Fibroblast of the aortic adventitia (primary cell): ENCODE measurements around the gene LGALS3. TPM values are rescaled to one million over a fixed set of nuclear protein-coding genes. Genes with fewer than 3 reads are reported as not detected.

Source experiments
- DNase-seq: peaks from one replicate; pipeline ENCODE4 v3.0.0-alpha.2; 2010; ENCODE audit warnings: low read depth
- H3K4me3 ChIP-seq: 2 replicates; pipeline ENCODE4 v1.5.1; 2011; ENCODE audit warnings: low read depth, mild to moderate bottlenecking, control low read depth, low read length, moderate library complexity
- total RNA-seq: library from RNA; depleted of rRNA; stranded (reverse); fragments of >200 nt; gene quantifications from 2 replicates; pipeline ENCODE4 v1.2.3, GENCODE V29; 2012; ENCODE audit warnings: low replicate concordance
- TF ChIP-seq, protein P1 (sequence below): IDR thresholded peaks from 2 replicates; pipeline ENCODE4 v1.5.1; 2011; ENCODE audit warnings: mild to moderate bottlenecking, low read length, control low read depth, inconsistent platforms; ENCODE audit not compliant: insufficient read depth

The LGALS3 gene
- total RNA-seq, 1 donor: 475 TPM

DNA sequence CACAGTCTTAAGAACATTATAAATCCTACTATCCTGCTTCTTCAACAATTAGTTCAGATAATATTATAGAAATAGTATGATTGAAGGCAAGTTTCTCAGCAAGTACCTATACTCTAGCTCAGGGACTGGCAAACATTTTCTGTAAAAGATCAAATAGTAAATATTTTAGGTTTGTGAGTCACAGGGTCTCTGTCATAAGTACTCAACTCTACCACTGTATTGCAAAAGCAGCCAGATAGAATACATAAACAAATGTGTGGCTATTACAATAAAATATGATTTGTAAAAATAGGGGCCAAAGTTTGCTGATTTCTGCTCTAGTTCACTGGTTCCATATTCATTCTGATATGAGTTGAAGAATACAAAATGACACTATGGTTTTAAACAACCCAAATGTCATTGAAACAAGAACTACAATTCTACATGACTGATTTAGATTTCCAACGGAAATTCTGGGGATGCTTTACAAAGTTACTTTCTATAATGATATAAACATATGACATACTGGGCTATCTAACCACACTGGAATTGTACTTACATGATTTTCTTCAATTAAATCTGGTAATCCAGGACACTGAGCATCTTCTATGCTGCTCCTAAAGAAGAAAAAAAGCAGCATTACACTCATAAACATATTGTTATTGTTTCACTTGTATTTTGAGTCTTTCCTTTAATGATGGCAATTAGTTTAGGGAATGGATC, 23.2 kb downstream of the LGALS3 start:
- peak; percentile 41 for DNase-seq
- no peak overlapping the region for H3K4me3 ChIP-seq
- TF ChIP-seq, protein P1, sequence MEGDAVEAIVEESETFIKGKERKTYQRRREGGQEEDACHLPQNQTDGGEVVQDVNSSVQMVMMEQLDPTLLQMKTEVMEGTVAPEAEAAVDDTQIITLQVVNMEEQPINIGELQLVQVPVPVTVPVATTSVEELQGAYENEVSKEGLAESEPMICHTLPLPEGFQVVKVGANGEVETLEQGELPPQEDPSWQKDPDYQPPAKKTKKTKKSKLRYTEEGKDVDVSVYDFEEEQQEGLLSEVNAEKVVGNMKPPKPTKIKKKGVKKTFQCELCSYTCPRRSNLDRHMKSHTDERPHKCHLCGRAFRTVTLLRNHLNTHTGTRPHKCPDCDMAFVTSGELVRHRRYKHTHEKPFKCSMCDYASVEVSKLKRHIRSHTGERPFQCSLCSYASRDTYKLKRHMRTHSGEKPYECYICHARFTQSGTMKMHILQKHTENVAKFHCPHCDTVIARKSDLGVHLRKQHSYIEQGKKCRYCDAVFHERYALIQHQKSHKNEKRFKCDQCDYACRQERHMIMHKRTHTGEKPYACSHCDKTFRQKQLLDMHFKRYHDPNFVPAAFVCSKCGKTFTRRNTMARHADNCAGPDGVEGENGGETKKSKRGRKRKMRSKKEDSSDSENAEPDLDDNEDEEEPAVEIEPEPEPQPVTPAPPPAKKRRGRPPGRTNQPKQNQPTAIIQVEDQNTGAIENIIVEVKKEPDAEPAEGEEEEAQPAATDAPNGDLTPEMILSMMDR: no peak

DNA sequence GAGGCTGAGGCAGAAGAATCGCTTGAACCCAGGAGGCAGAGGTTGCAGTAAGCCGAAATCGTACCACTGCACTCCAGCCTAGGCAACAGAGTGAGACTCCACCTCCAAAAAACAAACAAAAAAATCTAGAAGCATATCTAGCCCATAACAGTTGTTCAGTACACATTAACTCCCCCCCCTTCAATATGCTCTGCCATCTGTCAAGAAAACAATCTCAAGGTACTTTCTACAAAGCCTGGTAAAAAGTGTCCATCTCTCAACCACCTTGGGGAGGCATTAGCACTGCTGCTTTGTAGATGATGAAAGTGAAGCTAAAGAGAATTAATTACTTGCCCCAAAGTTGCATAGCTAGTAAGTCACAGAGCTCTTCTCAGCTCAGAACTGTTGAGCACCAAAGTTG, 24.9 kb downstream of the LGALS3 start:
- H3K4me3 ChIP-seq: no peak overlapping the region
- TF ChIP-seq, protein P1: no peak
- DNase-seq: no peak

DNA sequence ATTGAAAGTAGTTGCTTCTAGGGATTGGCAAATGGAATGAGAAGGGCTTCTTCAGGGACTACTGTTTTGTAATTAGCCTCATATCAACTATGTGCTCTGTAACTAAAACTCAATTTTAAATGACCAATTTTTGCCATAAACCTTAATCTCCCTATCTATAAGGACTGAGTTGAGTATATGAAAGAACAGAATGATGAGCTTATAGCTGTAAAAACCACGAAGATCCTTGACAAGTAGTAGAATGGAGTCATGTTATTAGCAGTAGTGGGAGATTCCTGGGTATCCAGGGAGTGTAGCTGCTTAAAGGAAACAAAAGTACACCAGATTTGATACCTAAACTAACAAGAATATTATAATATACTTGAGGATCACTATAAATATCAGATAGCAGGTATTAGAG, 28.0 kb downstream of the LGALS3 start:
- TF ChIP-seq, protein P1: no peak
- H3K4me3 ChIP-seq: no peak overlapping the region
- DNase-seq: no peak

DNA sequence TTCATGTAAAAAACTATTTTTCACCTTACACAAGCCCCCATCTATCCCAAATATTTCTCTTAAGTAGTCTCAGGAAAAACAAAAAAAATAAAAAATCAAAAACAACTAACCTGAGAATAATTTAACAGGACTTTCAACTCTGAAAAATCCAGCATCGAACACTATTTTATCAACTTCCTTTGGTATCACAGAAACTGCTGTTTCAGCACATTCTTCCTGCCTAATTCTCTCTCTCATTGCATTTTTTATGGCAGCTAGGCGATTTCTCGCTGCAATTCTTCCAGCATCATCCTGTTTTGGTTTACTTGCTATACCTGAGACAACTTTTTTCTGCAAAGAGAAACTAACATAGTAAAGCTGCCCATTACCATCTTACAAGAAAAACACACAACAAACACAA, 29.4 kb downstream of the LGALS3 start:
- TF ChIP-seq, protein P1: no peak
- no peak overlapping the region for H3K4me3 ChIP-seq
- no peak for DNase-seq

DNA sequence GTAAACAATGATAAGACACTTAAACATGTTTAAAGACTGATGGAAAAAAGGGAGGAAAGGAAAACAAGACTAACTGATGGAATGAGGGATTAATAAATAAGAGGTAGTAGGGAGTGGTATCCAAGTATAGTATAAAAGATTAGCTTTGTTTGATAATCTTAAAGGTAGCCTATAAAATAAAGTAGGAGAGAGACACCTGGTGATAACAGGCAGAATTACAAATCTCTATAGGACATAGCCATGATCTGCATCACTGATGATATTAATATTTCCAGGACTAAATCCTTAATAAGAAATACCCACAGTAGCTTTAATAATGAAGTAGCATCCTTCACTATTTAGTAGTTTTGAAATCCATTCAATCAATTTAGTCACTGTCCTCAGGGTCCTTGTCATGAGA, 31.9 kb downstream of the LGALS3 start:
- H3K4me3 ChIP-seq: no peak overlapping the region
- TF ChIP-seq, protein P1: peak; percentile 64
- peak; percentile 75 for DNase-seq

DNA sequence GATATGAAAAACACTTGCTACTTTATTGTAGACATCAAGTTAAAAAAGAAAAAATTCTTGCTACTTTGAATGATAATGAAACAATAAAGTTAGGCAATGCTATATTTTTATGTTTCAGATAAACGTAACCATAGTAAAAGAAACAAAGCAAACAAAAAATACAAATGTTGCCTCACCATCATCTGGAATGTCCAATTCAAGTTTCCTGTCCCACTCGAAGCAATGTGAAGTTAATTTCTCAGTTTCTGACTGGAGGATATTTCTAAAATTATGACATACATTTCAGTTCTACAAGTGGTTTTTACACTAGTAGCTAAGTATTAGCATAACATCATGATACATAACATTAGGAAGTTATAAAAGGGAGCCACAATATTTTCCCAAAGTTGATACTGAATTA, 41.5 kb downstream of the LGALS3 start:
- TF ChIP-seq, protein P1: no peak
- H3K4me3 ChIP-seq: no peak overlapping the region
- no peak for DNase-seq

DNA sequence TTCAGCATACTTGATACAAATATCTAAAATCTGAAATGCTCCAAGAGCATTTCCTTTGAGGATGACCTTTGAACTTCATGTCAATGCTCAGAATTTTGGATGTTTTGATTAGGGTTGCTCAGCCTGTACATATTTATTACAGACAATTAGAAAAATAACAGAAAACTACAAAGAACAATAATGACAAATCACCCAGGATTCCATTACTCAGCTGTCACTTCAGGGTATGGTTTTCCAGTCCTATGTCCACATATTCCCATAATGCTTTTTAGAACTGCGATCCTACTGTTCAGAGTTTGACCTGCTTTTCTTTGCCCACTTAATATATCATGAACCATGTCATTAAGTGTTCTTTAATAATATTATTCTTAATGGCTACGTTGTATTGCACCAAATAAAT, 51.0 kb downstream of the LGALS3 start:
- TF ChIP-seq, protein P1: no peak
- no peak for DNase-seq

More for the DNA sequence above, 51.0 kb downstream of the LGALS3 start:
- no peak overlapping the region for H3K4me3 ChIP-seq
